Adipose tissue (tissue), 3 donors: ENCODE results near the gene PSORS1C2. TPM values are rescaled to one million over a fixed set of nuclear protein-coding genes. Genes with fewer than 3 reads are reported as not detected.
"Not testable (repeated sequence)": the region's sequence is repeated elsewhere in the genome, so short reads cannot be mapped to it uniquely, and the experiment has no call there.

Source experiments
- H3K27ac ChIP-seq: one replicate; pipeline ENCODE4 v1.5.1; 2013; ENCODE audit warnings: low read depth, low read length
- WGBS, 3 donors: extraction: QIAGEN DNeasy Blood & Tissue Kit; methylation state at CpG; one replicate each; pipeline ENCODE4 v1.1.7; 2013; 5-methylcytosine and 5-hydroxymethylcytosine counted together
- polyA plus RNA-seq, 3 donors: library from polyadenylated mRNA; stranded (reverse); fragments of 200-250 nt; gene quantifications; one replicate each; pipeline ENCODE4 v1.2.3, GENCODE V29; 2013
- donor health status: healthy with polysubstance abuse.
- donor health status: Bipolar disorder and iron deficiency.
- donor health status: healthy.

Gene PSORS1C2
- polyA plus RNA-seq, 3 donors, result 0.07 TPM; not detected in 2

DNA sequence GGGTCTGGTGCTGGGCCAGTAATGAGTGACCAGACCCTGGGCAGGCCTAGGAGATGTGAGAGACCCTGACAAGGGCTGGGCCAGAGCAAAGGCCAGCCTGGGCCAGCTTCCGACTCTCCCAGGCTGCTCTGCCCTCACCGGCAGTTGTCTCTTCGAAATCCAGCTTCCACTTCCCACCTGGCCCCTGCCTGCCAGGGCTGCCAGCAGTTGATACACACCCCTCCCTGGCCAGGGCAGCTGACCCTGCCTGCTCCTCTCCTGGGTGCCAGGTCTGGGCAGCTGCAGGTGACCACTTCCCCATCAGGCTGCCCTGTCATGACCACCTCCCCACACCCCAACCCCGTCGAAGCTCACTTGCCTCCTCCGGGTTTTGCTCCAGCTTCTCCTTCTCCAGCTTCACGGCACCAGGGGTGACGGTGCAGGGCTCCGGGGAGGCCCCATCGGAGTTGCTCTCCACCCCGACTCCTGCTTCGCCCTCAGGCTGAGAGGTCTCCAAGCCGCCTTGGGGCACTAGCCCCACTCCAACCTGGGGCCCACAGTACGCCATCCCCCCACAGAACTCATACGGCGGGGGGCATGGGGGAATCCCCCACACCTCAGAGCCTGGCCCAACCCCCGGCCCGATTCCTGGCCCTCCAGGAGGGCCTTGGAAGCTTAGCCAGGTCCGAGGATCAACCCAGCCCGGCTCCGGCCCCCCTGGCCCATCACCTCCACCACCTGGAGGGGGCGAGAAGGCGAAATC, 31.2 kb upstream of the PSORS1C2 start:
- 65 to 78% (median 71%) methylated on average over 22 to 23 of the region's 23 CpGs for WGBS, 3 donors
- not testable (repeated sequence) for H3K27ac ChIP-seq

DNA sequence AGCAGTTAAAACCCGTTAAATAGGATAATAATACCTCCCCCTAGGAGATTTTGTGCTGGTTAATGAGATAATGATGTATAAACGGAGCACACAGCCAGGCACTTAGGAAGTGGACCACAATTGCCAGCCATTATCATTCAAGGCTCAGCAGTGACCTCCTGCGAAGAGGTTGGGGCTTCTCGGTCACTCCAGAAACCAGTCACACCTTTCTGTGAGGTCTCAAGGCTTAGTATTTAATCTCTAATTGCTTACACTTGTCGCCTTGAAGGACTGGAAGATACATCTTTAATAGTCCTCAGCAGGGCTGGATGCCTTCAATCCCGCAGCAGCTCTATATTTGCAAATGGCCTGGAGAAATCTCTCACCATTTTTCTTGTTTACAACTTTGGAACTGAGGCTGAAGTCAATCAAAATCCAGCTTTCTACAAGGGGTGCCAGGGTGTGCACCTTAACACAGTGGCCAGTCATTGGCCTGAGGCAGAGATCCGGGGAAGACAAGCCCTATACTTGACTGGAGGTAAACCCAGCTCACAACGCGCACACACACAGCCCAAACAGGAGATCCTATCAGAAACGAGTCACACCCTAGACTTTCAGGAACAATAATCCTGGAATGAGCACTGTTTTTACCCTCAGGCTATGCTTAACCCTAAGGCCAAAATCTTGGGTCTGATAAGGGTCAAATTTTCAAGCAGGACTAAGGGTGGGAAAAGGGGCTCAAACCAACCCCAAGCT, 30.4 kb upstream of the PSORS1C2 start:
- no peak overlapping the region for H3K27ac ChIP-seq
- 81 to 86% (median 85%) methylated on average over 10 of the region's 10 CpGs for WGBS, 3 donors

DNA sequence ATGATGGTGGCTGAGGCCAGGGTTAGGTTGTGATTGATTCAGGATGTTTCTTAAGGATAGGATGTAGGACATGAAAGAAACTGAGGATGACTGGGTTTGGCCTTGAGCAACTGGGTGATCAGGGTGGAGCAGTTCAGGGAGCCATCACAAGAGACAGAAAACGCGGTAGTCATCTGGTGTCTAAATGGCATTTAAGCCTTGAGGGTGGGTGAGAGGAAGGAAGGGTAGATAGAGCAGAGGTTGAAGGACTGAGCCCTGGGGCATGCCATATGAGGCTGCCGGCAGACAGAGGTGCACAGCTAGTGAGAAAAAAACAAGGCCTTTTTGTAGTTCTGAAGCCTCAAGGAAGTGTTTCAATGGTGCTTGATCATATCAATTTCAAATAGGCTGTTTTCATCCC, 29.7 kb upstream of the PSORS1C2 start:
- 76 to 94% (median 87%) methylated on average over 3 of the region's 3 CpGs for WGBS, 3 donors
- H3K27ac ChIP-seq, result no peak overlapping the region

DNA sequence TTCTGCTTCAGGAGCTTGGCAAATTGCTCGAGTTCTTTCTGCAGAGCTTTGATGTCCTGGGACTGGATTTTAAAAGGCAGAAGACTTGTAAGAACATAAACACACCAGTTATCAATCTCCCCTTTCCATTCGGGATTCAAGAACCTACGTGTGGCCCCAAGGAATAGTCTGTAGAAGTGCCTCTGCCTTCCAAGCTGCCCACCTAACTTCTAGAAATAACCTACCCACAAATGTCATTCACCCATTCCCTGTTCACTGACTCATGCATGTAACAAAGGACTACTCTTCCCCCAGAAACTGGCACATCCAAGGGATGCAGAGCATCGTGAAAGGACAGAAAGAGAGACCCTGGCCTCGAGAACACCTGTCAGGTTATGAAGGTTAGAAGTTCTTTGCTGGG, 27.1 kb upstream of the PSORS1C2 start:
- 68 to 86% (median 77%) methylated on average over 5 of the region's 5 CpGs for WGBS, 3 donors

DNA sequence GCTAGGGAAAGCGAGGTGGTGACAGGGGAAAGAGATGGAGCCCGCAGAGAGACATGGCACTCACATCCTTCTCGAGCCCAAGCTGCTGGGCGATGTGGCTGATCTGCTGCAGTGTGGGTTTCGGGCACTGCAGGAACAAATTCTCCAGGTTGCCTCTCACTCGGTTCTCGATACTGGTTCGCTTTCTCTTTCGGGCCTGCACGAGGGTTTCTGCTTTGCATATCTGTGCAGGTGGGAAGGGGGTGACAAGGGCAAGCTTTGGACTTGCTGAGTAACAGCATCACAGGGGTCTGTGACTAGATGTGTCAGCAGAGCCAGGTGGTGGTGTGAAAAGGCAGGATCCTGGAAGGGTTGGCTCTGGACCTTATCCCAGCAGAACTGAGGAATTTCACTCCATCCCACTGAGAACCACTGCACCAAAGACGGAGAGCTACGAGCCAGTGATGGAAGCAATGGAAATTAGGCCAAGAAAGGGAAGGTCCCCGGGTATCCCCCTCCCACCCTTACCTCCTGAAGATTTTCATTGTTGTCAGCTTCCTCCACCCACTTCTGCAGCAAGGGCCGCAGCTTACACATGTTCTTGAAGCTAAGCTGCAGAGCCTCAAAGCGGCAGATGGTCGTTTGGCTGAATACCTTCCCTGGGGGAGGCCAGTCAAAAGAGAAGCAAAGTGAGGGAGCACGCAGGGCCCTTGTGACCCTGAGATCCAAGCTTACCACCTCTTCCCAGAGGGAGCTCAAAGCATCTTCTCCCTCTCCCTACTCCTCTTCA, 26.4 kb upstream of the PSORS1C2 start:
- WGBS, 3 donors, result 78 to 93% (median 81%) methylated on average over 17 of the region's 17 CpGs
- not testable (repeated sequence) for H3K27ac ChIP-seq

More for the DNA sequence above, 27.1 kb upstream of the PSORS1C2 start:
- no peak overlapping the region for H3K27ac ChIP-seq

DNA sequence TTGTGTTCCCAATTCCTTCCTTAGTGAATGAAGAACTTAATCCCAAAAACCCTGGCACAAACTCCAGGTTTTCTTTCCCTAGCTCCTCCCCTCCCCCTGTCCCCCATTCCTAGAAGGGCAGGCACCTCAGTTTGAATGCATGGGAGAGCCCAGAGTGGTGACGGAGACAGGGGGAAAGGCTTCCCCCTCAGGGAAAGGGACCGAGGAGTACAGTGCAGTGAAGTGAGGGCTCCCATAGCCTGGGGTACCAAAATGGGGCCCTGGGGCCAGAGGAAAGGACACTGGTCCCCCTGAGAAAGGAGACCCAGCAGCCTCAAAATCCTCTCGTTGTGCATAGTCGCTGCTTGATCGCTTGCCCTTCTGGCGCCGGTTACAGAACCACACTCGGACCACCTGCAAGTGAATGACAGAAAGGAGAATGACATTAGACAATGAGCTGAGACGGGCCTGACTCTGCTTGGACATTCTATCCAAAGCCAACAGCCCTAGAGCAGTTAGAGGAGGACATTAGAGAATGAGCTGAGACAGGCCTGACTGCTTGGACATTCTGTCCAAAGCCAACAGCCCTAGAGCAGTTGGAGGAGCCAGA, 25.7 kb upstream of the PSORS1C2 start:
- WGBS, 3 donors, result 90 to 96% (median 91%) methylated on average over 7 to 8 of the region's 9 CpGs

DNA sequence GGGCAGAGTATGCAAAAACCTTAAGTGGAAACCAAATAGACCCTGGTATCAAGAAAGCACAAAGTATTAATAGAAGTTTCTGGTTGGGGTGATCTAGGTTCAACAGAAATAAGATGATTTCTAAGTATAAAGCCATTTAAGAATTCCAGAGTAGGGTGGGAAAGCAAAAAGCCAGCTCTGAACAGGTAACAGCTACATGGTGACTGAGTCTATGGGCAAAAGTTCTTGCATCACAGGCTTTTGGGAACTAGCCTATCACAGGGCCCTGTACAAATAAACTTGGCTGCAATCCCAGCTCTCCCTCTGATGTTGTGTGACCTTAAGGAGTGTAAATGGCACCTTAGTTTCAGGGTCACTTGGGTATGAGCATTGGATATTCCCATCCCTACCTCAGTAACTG, 25.1 kb upstream of the PSORS1C2 start:
- no peak overlapping the region for H3K27ac ChIP-seq

More for the DNA sequence above, 25.7 kb upstream of the PSORS1C2 start:
- H3K27ac ChIP-seq, result not testable (repeated sequence)

DNA sequence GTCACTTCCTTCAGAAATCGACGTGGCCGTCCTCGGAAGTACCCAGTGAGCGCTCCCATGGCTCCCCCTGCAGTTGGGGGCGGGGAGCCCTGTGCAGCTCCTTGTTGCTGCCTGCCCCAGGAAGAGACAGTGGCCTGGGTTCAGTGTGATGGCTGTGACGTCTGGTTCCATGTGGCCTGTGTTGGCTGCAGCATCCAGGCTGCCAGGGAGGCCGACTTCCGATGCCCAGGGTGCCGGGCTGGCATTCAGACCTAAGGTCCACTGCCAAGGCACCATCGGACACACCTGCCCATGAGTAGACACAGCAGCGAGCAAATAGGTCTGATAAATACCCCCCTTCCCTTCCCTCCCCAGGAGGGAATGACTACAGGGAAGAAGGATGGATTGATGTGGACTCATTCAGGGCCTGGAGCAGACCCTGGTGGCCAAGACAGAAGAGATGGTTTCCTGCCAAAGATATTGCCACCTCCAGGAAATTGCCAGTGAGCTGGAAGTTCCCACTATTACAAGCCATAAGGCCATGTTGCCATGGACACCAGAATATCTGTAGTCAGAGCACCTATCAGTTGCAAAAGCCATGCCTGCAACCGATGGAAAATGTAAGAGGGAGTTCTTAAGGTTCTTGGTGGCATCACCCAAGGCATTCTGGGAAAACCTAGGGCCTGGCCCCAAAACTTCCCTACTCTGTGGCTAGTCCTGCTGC, 23.7 kb upstream of the PSORS1C2 start:
- no peak overlapping the region for H3K27ac ChIP-seq
- WGBS, 3 donors, result 85 to 88% (median 87%) methylated on average over 13 of the region's 13 CpGs

DNA sequence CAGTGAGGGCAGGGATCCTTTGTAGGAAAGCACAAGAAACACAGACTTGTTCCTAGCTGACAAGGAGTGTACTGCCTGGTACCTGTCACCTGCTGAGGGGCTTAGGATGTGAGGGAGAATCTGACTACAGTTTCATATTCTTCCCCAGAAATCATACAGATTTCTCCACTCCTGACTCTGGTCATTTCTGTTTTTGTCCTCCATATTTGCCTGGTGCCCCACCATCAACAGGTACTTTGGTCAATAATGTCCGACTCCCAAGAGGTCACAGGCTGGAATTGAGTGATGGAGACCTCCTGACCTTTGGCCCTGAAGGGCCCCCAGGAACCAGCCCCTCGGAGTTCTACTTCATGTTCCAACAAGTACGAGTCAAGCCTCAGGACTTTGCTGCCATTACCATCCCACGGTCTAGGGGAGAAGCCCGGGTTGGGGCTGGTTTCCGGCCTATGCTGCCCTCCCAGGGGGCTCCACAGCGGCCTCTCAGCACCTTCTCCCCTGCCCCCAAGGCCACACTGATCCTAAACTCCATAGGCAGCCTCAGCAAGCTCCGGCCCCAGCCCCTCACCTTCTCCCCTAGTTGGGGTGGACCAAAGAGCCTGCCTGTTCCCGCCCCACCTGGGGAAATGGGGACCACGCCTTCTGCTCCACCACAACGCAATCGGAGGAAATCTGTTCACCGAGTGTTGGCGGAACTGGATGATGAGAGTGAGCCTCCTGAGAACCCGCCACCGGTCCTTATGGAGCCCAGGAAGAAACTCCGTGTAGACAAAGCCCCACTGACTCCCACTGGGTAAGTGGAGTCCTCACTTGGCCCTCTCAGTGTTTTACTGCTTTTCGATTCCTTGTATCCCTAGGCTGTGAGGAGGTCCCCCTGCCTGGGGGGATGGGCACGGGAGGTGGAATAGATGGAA, 22.6 kb upstream of the PSORS1C2 start:
- no peak overlapping the region for H3K27ac ChIP-seq
- 91 to 92% (median 91%) methylated on average over 19 of the region's 19 CpGs for WGBS, 3 donors

DNA sequence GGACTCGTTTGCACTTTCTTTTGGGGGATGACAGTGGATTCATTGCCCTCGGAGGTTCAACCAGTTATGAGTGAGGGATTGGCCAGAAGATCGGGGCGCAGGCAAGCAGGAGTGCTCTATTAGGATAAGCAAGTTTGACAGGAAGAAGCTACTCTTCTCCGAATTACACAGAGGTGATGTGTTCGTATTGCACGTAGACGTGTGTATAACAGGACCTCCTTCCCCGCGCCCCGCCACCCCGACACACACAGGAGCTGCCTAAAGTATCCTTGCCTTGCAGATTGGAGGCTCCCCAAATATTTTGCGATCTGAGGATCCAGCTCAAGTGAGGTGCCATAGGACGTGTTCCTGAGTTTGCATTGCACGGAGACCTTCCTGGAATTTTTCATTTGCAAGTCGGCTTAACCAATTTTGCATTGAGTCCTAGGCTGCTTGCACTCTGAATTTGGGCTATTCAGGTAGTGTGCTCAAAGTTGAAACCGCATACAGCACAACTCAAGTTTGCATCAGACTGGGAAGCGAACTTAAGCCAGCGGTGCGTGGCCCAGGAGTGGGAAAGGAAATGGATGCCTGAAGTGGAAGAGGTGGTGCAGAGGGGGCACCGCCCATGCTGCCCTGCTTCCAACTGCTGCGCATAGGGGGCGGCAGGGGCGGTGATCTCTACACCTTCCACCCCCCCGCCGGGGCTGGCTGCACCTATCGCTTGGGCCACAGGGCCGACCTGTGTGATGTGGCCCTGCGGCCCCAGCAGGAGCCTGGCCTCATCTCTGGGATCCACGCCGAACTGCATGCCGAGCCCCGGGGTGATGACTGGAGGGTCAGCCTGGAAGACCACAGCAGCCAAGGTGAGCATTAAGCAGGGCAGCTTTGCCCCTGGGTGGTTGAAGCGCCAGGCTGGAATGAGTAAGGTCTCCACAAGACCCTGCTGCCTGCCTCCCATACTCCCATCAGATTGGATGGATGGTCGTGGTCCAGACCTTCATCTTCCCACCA, 20.3 kb upstream of the PSORS1C2 start:
- WGBS, 3 donors, result 20 to 26% (median 23%) methylated on average over 35 of the region's 35 CpGs
- H3K27ac ChIP-seq, result no peak overlapping the region

DNA sequence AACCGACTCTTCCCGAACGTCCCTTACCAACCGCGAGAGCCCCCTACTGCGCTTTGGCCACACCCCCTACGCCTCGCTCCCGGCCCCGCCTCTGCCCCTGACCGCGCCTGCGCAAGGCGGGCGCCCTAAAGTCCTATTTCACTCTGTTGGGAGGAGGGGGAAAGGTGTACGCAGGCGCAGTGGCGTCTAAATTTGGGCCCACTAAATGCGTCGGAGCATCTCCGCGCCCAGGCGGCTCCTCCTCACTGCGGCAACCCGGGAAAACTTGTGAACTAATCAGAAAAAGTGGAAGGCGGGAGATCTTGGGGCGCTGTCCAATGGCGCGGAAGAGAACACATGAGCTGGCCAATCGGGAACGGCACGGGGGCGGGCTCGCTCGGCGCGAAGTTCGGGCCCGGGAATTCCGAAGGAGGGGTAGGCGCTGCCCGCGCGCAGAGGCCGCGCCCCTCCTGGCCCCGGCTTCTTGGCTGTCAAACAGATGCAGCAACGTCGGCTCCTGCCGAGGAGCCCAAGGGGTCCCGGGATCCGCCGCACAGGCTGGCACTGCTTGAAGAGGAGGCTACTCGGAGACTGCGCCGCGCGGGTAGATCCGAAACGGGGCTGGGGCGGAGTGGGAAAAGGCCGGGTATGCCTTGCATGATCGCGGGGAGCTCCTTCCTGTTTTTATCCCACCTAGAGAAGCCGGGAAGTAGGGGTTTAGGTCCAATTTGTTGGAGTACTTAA, 19.4 kb upstream of the PSORS1C2 start, which contains the start of gene TCF19:
TCF19 (plus strand) TSS at position 450 of the 723 bp plus-strand sequence. CDS start 881 bp downstream, outside the sequence.
- WGBS, 3 donors, result 0 to 1% (median 0%) methylated on average over 65 of the region's 65 CpGs
- H3K27ac ChIP-seq, result no peak within 1 kb of the TSS

DNA sequence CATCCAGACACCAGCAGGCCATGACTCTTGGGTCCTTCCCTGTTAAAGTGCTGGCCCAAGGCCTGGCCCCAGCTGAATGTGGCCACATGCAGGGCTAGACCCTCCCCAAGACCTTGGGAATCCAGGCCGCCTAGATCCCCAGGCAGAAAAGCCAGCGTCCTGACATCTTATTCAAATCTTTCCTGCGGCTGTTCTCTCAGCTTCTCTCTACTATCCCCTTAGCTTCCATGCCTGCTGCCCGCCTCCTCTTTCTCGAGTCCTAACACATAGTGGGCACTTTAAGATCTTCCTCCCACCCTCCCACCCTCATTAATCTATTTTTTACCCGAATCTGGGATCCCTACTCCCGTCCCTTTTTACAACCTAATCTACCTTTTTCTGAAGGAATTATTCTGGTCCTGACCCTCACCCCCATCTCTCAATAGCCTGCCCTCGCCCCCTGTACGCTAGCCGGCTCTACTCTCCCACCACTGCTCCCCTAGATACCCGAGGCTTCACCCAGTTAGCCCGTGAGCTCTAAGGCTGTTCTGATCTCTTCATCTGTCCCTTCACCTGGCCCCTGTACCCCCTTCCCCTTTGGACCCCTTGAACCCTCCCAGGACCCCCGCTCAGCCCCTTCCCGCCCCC, 18.8 kb upstream of the PSORS1C2 start, which contains the start of gene CCHCR1:
CCHCR1 (minus strand) TSS at position 290 of the 627 bp plus-strand sequence; CDS start at position 88, 202 bp downstream.
- WGBS, 3 donors, result 3 to 14% (median 12%) methylated on average over 14 of the region's 14 CpGs
- no peak within 1 kb of the TSS for H3K27ac ChIP-seq

DNA sequence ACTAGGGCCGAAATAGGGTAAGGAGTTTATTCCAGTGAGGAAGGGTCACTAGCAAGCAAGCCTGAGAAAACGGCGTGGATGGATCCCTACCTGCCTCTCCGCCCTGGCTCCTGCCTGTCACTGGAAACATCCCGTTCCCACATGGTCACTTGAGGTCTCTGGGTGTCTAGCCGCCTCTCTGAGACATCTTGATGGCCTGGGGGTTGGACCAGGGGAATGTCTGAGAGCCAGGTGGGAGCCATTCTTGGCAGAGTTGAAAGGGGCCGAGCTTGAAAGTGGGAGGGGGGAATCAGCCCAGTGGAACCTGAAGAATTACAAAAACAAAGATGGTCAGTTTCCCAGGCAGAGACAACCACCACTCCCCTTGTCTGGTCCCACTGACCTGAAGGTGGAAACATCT, 17.8 kb upstream of the PSORS1C2 start:
- 91 to 95% (median 94%) methylated on average over 7 of the region's 7 CpGs for WGBS, 3 donors
- no peak overlapping the region for H3K27ac ChIP-seq

DNA sequence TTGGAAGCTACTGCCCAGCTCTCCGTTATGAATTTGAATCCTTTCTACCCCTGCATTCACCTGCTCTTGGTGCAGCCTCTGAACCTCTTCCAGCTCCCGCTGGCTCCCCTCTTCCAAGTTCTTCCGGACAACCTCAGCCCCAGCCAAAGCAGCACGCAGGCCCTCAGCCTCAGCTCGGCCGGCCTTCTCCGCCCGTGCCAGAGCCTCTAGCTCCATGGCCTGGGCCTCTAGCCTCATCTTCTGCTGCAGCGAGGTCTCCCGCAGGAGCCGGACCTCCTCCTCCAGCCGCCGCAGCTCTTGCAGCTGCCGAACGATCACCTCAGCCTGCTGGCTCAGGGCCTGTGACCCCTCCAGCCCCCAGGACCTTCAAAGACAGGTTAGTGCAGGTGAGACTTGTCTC, 15.6 kb upstream of the PSORS1C2 start:
- WGBS, 3 donors, result 86 to 96% (median 95%) methylated on average over 15 of the region's 15 CpGs

DNA sequence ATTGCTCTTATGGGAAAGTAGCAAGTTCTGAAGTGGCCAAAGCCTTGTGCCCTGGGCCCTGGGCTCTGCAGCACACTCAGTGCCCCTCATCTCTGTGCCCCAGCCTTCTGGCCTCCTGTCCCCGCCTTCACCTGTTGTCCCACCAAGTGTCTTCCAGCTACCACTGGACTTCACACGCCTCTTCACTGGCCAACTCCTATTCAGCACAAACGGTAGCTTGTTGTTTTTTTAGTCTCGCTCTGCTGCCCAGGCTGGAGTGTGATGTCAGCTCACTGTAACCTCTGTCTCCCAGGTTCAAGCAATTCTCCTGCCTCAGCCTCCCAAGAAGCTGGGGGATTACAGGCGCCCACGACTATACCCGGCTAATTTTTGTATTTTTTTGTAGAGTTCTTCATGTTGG, 13.9 kb upstream of the PSORS1C2 start:
- WGBS, 3 donors, result 85 to 95% (median 92%) methylated on average over 7 of the region's 7 CpGs
- no peak overlapping the region for H3K27ac ChIP-seq

More for the DNA sequence above, 15.6 kb upstream of the PSORS1C2 start:
- no peak overlapping the region for H3K27ac ChIP-seq
